Omental fat pad (tissue), 4 donors: ENCODE data around the gene ANKRD44. TPM values are rescaled to one million over a fixed set of nuclear protein-coding genes. Genes with fewer than 3 reads are reported as not detected.

Experiments used
- ATAC-seq: fragments of 150-250 bp; one replicate; pipeline ENCODE4 v1.9.1; 2016; ENCODE audit warnings: mild to moderate bottlenecking, moderate library complexity; ENCODE audit not compliant: low FRiP score
- DNase-seq: peaks from one replicate; pipeline ENCODE4 v3.0.0-alpha.2; 2019; ENCODE audit warnings: low spot score
- CTCF ChIP-seq, 3 donors: fragments of 450-650 bp; IDR thresholded peaks; one replicate each; pipeline ENCODE4 v1.5.1; 2016 to 2017; ENCODE audit warnings: antibody characterized with exemption in 3 of 3, mild to moderate bottlenecking in 3 of 3, moderate library complexity in 2 of 3
- total RNA-seq, 4 donors: library from RNA; depleted of rRNA; stranded (reverse); fragments of >200 nt; gene quantifications; one replicate each; pipeline ENCODE4 v1.1.0, GENCODE V29; 2016

ANKRD44 gene
- total RNA-seq, 4 donors from 2014 or later = 18.4 to 56.3 (median 30.1) TPM

- peak; percentile 10 for ATAC-seq
- no peak for TF ChIP-seq CTCF (IDR thresholded peaks at IDR 0.05)
- no peak for DNase-seq
Observed at GRCh38 chr2:197309691-197310231, 819 bp downstream of the ANKRD44 start.

GRCh38 chr2:197308996-197309690 lies 1.4 kb downstream of the ANKRD44 start:
- DNase-seq (no peak), ATAC-seq (no peak)
- TF ChIP-seq CTCF (IDR thresholded peaks at IDR 0.05) = no peak

GRCh38 chr2:197308585-197308984 lies 2.0 kb downstream of the ANKRD44 start:
- TF ChIP-seq CTCF (IDR thresholded peaks at IDR 0.05) = no peak
- ATAC-seq (no peak), DNase-seq (no peak)

GRCh38 chr2:197307933-197308521 lies 2.6 kb downstream of the ANKRD44 start:
- DNase-seq (no peak), ATAC-seq (no peak)
- TF ChIP-seq CTCF (IDR thresholded peaks at IDR 0.05) = no peak

GRCh38 chr2:197307236-197307932 lies 3.2 kb downstream of the ANKRD44 start:
- no peak for TF ChIP-seq CTCF (IDR thresholded peaks at IDR 0.05)
- no peak for DNase-seq
- ATAC-seq = no peak

- ATAC-seq (no peak), DNase-seq (no peak)
- TF ChIP-seq CTCF (IDR thresholded peaks at IDR 0.05) = no peak
Observed at GRCh38 chr2:197306696-197307040, 3.9 kb downstream of the ANKRD44 start.
